ENCODE results near the gene TNPO1.
"Not testable (repeated sequence)": the region's sequence is repeated elsewhere in the genome, so short reads cannot be mapped to it uniquely, and the experiment has no call there.

The TNPO1 gene

GRCh38 chr5:72855821-72856220 is 39.4 kb downstream of the TNPO1 start:
- DNase-seq = no peak

- no peak for DNase-seq
Observed at GRCh38 chr5:72857396-72857795, 40.9 kb downstream of the TNPO1 start.

- DNase-seq = no peak
Observed at GRCh38 chr5:72859127-72859526, 42.7 kb downstream of the TNPO1 start.

GRCh38 chr5:72860499-72860898 is 44.0 kb downstream of the TNPO1 start:
- no peak for DNase-seq

GRCh38 chr5:72871366-72872024 is 55.0 kb downstream of the TNPO1 start:
- DNase-seq = peak; percentile 53

- DNase-seq = no peak
Observed at GRCh38 chr5:72878854-72879253, 62.4 kb downstream of the TNPO1 start.

GRCh38 chr5:72882989-72883388 is 66.5 kb downstream of the TNPO1 start:
- no peak for DNase-seq

- DNase-seq = no peak
Observed at GRCh38 chr5:72883850-72884249, 67.4 kb downstream of the TNPO1 start.

- DNase-seq = no peak
Observed at GRCh38 chr5:72884892-72885291, 68.4 kb downstream of the TNPO1 start.

- DNase-seq = no peak
Observed at GRCh38 chr5:72885824-72886223, 69.4 kb downstream of the TNPO1 start.

GRCh38 chr5:72888595-72888994 is 72.1 kb downstream of the TNPO1 start:
- no peak for DNase-seq

- DNase-seq = no peak
Observed at GRCh38 chr5:72889324-72889723, 72.9 kb downstream of the TNPO1 start.

GRCh38 chr5:72892846-72893245 is 76.4 kb downstream of the TNPO1 start:
- no peak for DNase-seq

- no peak for DNase-seq
Observed at GRCh38 chr5:72895758-72896157, 79.3 kb downstream of the TNPO1 start.

GRCh38 chr5:72906806-72907205 is 90.3 kb downstream of the TNPO1 start:
- no peak for DNase-seq

GRCh38 chr5:72908664-72909063 is 92.2 kb downstream of the TNPO1 start:
- DNase-seq = no peak

GRCh38 chr5:72917371-72917776 is 100.9 kb downstream of the TNPO1 start:
- no peak for DNase-seq

GRCh38 chr5:72920690-72921502 is 104.4 kb downstream of the TNPO1 start:
- peak; percentile 60 for DNase-seq

- DNase-seq = peak; percentile 37
Observed at GRCh38 chr5:72921886-72922285, 105.4 kb downstream of the TNPO1 start.

- DNase-seq = peak; percentile 86
Observed at GRCh38 chr5:72922422-72922821, 106.0 kb downstream of the TNPO1 start.

GRCh38 chr5:72925336-72926010 is 109.0 kb downstream of the TNPO1 start:
- no peak for DNase-seq

- DNase-seq = not testable (repeated sequence)
Observed at GRCh38 chr5:72932686-72933085, 116.2 kb downstream of the TNPO1 start.

- DNase-seq = not testable (repeated sequence)
Observed at GRCh38 chr5:72934953-72935725, 118.7 kb downstream of the TNPO1 start.
